ENCODE measurements around the gene CLIC3.
"Not testable (repeated sequence)": the region's sequence is repeated elsewhere in the genome, so short reads cannot be mapped to it uniquely, and the experiment has no call there.

DNA sequence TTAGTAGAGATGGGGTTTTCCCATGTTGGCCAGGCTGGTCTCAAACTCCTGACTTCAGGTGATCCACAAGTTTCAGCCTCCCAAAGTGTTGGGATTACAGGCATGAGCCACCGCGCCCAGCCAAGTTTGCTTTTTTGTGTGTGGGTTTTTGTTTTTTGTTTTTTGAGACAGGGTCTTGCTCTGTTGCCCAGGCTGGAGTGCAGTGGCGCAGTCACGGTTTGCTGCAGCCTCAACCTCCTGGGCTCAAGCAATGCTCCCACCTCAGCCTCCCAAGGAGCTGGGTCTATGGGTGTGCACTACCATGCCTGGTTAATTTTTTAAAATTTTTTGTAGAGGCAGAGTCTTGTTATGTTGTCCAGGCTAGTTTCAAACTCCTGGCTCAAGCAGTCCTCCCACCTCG is 37.1 kb upstream of the CLIC3 start:
- TF ChIP-seq, protein P1, sequence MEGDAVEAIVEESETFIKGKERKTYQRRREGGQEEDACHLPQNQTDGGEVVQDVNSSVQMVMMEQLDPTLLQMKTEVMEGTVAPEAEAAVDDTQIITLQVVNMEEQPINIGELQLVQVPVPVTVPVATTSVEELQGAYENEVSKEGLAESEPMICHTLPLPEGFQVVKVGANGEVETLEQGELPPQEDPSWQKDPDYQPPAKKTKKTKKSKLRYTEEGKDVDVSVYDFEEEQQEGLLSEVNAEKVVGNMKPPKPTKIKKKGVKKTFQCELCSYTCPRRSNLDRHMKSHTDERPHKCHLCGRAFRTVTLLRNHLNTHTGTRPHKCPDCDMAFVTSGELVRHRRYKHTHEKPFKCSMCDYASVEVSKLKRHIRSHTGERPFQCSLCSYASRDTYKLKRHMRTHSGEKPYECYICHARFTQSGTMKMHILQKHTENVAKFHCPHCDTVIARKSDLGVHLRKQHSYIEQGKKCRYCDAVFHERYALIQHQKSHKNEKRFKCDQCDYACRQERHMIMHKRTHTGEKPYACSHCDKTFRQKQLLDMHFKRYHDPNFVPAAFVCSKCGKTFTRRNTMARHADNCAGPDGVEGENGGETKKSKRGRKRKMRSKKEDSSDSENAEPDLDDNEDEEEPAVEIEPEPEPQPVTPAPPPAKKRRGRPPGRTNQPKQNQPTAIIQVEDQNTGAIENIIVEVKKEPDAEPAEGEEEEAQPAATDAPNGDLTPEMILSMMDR (IDR thresholded peaks at IDR 0.05) = not testable (repeated sequence)
- TF ChIP-seq EP300 (IDR thresholded peaks at IDR 0.05) = not testable (repeated sequence)
